GM19463 (cell line): ENCODE data around the gene YAP1.
"Not testable (repeated sequence)": the region's sequence is repeated elsewhere in the genome, so short reads cannot be mapped to it uniquely, and the experiment has no call there.

ENCODE experiments used
- ATAC-seq: cut with Tn5 transposase; IDR thresholded peaks from one replicate; pipeline ENCODE4 v1.9.1; 2021; ENCODE audit warnings: mild to moderate bottlenecking, moderate library complexity; ENCODE audit not compliant: unreplicated experiment

YAP1 gene

DNA sequence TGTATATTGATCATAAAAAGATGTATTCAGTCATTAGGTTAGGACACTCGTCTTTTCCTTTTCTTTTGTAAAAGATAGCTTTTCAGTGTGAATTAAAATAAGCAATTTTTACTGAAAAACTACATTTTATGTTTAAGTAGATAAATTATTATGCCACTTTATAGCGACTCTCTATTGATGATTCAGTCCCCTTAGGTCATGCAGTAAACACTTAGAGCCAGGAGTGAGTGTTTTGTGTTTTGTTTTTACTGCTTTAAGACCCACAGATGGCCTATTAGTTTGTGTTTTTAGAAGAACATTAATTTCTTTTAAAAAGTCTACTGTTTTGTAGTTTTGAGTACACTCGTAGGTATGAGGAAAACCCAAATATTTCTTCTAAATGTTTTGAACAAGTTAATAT is 86.6 kb downstream of the YAP1 start:
- no peak for ATAC-seq

DNA sequence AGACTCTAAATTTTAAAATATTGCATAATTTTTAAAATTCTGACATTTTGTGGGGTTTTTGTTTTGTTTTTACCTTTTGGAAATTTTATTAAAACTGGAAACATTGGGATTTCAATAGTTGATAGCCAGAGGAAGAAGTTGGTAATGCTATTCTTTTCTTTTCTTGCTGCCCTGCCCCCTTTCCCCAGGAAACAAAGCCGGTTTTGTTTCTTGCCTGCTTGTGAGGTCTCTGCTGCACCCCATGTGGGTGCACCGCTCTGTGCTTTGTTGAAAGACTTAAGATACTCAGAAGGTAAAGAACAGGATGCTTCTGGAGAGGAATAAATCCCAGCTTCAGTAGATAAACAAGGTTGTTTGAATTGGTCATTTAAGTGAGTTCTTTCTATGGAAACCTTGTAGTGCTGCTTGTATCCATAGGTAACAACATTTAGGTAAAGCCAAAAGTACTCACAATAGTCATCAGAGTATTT is 87.5 kb downstream of the YAP1 start:
- ATAC-seq: no peak

DNA sequence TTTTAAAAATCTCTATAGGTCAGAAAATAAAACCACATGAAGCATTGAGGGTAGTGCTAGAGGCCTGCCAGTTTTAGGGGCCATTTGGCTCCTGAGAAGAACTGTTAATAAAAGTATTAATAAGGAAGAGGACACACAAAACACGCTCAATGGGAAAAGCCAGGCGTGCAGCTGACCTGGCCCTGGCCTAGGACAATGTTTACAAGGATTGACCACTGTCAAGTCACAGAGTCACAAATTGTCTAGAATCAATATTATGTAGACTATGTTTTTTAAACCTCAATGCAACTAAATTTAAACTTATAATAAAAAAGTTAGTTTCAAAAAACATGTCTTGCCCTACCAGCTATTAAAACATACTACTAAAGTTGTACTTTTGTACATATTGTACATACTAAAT is 89.4 kb downstream of the YAP1 start:
- ATAC-seq: no peak

DNA sequence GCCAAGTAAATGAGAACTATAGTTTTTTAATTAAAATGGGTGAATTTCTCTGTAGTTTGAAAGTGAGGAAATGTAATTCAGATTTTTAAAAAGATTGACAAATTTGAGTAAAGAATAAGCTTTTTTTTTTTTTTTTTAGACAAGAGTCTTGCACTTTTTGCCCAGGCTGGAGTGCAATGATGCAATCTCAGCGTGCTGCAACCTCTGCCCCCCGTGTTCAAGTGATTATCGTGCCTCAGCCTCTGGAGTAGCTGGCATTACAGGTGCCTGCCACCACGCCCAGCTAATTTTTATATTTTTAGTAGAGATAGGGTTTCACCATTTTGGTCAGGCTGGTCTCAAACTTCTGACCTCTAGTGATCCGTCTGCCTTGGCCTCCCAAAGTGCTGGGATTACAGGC is 90.1 kb downstream of the YAP1 start:
- ATAC-seq: not testable (repeated sequence)

DNA sequence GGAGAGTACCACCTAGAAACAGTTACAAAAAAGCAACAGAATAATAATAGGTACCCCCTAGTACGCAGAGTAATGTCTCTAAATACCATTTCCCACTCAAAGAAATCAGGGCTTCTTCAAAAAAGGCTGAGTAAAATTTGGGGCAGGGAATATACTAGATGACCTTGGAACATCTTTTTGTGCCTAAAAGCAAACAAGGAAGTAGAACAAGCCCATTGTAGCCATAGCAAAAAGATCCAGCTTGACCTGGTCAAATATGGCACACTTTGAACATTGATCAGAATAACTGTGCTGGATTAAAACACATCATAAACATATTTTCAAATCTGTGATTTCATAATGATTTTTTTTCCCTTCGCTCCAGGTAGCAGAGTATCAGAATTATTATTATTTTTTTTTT is 91.5 kb downstream of the YAP1 start:
- ATAC-seq: no peak

DNA sequence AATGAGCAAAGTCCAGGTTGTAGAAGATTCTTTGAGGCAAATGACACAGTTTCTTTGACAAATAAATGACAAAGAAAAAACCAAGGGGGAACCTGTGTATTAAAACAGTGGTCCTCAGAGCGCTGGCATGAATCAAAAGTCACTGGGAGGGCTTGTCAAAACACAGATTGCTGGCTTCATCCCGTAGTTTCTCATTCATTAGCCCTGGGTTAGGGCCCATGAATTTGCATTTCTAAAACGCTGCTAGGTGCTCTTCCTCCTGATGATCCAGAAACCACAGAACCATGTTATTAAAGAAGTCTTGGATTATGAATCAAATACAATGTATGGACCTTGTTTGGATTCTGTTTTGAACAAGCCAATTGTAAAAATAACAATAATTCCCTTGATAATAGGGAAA is 92.7 kb downstream of the YAP1 start:
- ATAC-seq: no peak

DNA sequence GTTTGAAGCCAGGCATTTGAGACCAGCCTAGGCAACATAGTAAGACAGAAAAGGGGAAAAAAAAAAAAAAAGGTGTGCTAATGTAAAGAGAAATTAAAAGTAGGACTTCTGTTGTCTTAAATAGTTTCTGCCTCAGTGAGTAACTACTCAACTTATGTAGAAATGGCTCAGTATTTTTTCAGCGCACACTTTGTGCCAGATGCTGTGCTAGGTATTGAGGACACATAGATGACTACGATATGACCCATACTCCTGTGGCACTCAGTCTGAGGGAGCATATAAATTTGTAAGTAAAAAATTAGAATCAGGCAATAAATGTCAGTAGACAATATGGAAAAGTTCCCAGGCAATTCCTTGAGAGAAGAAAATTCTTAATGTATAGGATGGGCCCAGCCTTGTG is 93.9 kb downstream of the YAP1 start:
- ATAC-seq: no peak

DNA sequence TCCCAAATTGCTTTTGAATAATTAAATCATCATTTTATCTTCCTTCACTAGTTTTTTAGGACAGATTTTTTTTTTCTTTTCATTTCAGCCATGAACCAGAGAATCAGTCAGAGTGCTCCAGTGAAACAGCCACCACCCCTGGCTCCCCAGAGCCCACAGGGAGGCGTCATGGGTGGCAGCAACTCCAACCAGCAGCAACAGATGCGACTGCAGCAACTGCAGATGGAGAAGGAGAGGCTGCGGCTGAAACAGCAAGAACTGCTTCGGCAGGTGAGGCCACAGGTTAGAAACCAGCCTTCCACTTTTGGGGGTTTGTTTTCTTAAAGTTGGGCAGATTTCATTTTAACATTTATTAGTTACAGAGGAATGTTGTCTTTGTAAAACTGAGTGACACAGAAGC is 95.6 kb downstream of the YAP1 start:
- ATAC-seq: no peak

DNA sequence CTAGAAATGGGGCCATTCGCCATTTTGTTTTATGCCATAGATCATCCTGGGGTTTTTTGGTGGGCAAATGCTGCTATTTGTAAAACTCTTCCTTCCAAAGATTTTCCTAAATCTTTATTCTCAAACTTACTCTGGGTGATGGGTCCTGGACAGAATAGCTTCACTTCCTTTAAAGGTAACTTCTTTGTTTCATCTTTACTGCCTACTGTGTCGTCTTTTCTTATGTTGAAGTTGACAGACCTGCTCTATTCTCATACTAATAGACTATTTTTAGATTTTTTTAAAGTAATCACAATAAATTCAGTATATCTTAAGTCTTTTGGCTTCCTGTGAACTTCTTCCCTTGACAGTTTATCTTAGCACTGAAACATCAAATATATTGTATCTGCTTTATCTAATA is 98.6 kb downstream of the YAP1 start:
- no peak for ATAC-seq

DNA sequence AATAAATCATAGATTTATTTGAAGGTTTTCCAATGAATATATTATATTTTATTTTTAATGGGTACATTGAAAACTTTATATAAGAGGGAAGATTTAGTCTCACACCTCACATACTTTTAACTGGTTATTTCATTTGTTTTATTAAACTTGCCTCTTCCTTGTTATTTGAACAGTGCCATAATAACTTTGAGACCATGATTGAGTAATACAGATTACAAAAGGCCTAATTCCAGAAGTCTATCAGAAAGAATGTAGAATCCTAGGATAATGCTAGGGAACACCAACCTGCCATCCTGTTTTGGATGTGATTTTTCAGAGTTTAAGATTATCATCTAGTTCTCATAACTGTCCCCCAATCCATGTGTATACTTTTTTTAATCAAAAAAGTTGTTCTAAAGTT is 104.4 kb downstream of the YAP1 start:
- no peak for ATAC-seq

DNA sequence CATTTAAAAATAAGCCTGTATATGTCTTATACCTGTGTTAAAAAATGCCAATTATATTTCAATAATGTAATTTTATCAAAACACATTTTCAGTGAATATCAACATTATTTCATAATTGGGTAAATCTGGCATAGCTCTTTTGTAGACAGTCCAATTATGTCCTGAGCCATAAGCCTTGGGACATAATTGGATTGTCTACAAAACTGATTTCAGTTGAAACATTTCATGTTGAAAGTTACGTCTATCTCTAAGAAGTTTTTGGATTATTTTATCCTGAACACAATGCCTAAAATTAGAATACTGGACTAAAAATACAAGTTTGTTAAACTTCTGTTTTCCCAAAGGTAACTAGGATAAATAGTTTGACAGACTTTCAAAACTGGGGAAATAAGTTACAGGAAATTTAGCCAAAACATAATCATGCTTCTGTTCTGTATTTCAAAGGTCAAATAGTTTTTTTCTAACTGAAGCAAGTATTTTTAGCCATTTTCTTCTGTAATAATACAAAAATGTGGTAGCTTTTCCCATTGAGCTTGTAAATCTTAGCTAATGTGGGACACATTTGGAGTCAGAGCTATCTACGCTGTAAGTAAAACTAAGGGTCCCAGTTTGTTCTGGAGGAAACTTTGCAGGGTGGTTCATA is 106.3 kb downstream of the YAP1 start:
- no peak for ATAC-seq

DNA sequence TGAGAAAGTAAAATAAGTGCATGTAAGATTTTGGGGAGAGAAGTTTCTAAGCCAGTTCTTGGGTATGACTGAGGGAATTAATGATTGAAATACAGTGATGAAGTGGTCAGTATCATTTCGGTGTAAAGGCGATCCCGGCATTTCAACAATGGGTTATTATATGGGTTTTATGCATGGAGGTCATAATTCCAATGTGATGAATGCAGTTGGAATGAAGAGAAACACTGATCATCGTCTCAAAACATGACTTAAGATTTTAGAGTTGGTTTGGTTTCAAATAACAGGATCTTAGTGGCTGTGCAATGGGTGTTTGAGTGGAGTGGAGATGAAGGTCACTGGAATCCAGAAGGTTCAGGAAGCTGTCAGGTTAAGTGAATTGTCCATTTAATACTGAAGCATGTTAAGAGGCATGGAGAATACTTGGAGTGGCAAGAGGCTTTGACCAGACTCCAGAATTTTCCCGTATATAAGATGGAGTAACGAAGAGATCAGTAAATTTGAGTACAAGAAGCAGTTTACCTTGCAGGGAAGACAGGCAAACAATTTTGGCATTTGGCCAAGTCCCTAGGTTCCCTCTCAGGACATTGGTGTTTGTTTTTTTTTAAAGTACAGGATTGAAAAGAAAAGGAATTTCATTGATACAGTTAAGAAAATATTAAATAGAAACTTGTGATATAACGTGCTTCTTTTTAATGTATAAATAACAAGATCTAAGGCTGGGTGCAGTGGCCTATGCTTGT is 110.7 kb downstream of the YAP1 start:
- no peak for ATAC-seq

DNA sequence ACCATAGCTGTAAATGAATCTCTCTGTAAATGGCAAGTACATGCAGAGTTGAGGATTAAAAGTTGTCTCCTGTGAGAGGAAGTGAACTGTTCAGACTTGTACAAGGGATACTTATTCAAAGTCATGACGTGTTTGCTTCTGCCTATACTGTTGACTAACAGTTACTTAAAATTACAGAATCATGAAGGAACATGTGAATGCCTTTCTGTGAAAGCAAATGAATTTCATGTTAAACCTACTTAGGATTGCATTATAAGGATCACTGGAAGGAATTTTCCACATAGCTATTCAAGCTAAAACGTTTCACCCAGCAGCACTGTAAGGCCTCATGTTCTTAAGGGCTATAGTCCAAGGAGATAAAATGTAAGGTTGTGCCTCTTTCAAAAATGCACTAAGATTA is 113.6 kb downstream of the YAP1 start:
- ATAC-seq: no peak

DNA sequence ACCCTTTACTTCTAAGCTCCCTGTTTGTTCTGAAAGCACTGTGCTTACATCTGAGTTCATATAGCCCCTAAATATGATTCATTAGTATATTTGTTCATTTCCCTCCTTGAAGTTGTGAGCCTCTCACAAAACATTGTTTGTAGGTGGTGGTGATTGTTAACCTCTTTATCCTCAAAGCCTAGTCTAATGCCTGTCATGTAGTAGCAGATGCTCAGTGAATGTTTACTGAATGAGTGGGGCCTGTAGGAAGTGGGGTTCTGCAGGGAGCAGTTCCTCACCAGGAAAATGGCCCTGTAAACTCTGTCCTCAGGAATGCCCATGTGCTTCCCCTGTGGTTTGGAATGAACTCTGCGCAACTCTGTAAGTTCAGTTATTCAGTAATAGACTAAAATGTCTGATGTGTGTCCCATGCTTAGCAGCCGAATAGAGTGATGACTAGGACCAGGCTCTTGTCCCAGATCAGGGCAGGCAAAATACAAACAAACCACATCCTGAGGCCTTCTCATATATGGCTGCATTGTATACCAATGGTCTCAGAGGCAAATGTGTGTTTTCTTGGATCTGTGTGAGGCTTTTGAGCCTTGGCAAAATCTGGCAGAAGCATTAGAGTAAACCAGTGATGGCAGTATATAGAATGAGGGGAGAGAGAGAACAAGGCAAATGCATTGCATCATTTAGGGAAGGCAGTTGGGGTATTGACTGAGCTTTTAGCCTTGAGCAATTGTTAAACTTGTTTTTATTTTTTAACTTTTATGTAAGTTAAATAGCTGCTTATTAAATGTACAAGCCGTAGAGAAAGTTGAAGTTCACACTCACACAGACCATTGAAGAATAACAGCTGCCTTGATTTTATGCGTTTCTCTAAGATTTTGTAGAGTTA is 115.7 kb downstream of the YAP1 start:
- no peak for ATAC-seq

DNA sequence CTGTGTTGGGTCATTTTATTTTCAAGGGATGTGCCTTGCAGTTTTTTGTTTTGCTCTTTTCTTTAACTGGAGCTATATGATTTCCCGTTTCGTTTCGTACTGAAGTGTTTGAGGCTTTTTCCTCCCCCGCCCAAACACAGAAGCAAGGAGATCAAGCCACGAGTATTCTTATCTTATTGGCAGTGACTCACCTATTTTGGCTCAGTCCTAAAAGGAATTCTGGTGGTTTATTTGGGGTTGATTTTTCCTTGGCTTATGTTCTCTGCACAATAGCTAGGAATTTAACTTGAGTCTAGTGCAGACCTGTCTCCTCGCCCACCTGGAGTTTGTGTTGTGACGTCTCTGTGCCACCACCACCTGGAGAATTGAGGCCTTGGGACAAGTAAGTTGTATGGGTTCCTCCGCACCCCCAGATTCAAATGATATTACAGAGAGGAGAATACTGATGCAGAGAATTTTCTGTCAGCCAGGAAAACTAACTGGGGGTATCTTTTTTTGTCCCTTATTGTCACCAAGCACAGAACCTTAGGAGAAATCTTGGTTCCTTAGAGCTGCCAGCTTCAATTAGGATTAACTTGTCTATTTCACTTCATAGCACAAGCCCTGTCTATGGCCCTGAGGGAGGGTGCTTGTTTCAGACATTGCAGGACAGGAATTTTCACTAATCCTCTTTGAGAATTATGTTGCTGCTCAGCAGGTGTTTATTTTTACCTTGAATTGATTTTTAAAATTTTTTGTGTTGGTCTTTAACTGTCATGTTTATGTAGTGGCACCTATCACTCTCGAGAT is 116.6 kb downstream of the YAP1 start:
- no peak for ATAC-seq

DNA sequence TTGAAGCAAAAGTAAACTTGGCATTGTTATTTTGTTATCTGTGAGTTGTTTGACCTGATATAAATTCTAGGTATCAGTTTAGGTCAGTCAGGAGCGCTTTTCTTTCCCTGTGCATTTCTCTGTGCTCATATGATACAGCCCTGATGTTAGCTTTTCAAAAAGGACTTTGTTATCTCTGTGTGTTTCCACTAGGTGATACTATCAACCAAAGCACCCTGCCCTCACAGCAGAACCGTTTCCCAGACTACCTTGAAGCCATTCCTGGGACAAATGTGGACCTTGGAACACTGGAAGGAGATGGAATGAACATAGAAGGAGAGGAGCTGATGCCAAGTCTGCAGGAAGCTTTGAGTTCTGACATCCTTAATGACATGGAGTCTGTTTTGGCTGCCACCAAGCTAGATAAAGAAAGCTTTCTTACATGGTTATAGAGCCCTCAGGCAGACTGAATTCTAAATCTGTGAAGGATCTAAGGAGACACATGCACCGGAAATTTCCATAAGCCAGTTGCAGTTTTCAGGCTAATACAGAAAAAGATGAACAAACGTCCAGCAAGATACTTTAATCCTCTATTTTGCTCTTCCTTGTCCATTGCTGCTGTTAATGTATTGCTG is 119.4 kb downstream of the YAP1 start:
- ATAC-seq: no peak

DNA sequence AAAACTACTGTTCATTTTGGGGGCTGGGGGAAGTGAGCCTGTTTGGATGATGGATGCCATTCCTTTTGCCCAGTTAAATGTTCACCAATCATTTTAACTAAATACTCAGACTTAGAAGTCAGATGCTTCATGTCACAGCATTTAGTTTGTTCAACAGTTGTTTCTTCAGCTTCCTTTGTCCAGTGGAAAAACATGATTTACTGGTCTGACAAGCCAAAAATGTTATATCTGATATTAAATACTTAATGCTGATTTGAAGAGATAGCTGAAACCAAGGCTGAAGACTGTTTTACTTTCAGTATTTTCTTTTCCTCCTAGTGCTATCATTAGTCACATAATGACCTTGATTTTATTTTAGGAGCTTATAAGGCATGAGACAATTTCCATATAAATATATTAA is 119.9 kb downstream of the YAP1 start:
- ATAC-seq: no peak

DNA sequence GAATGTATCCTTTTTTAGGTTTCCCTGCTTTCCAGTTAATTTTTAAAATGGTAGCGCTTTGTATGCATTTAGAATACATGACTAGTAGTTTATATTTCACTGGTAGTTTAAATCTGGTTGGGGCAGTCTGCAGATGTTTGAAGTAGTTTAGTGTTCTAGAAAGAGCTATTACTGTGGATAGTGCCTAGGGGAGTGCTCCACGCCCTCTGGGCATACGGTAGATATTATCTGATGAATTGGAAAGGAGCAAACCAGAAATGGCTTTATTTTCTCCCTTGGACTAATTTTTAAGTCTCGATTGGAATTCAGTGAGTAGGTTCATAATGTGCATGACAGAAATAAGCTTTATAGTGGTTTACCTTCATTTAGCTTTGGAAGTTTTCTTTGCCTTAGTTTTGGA is 120.7 kb downstream of the YAP1 start:
- no peak for ATAC-seq

DNA sequence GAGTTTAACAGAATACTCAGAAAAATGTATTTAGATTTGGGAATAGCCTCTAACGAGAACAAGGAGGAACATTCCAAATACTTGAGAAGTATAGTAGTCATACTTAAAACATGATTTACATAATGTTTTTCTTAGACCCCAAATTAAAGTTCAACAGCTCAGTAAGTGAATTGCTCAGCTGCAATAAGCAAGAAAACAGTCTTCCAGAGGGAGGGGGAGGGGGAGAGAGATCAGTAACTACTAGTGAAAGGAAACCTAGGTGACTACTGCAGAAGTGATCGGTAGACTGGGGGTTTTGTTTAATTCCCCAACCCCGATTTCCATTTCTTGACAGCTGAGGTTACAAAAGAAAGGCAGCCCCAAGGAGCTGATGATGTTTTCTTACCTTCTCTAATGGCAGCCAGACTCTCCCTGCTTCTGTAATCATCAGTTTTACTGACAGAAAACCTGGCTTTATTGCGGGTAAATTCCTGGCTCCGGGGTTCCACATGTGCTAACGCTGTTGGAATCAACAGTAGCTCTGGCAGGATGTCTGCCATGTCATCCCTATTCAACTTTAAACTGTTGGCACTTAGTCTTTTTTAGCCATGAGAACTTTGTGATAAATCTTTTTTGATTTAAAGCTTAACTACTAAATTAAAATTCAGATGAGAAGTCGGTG is 124.7 kb downstream of the YAP1 start:
- no peak for ATAC-seq

DNA sequence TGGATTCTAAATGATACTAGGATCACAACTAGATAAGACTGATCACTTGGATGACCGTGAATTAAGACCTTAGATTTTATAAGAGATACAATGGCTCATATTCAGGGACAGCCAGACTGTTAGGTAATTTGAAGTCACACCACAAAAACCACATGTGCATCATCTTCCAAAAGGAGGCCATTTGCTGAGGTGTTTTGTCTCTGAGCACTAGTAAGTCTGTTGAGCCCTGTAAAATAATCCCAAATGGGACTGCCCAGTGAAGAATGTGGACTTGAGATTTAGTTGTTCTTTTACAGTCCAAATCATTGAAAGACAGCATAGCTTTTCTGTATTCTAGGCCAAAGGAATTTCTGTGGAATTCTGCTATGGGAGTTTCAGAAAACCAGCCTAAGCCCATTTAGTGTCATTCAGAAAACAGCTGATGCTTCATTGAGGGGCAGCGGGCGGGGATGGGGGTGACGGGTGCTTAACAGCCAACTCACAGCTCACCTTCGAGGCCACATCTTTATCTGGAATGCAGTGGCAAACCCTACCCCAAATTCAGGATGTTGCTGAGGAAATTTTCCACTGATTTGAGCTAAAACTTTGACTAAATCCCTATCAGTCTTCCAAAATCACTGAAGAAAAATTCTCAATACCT is 127.0 kb downstream of the YAP1 start:
- ATAC-seq: no peak
